Suprapubic skin (tissue), 3 donors: ENCODE data around the gene GGNBP2.

Experiments
- POLR2AphosphoS5 ChIP-seq, 3 donors: sonication (generic); formaldehyde crosslinking; IDR thresholded peaks; one replicate each; pipeline ENCODE4 v1.6.1; 2017; ENCODE audit warnings: antibody characterized with exemption in 3 of 3
- TF ChIP-seq, protein P1 (sequence below), 2 donors: fragments of 200-600 bp in 1 of 2; fragments of 450-650 bp in 1 of 2; sonication (generic) in 1 of 2; IDR thresholded peaks; one replicate each; pipeline ENCODE4 v1.5.1; 2016 to 2019; ENCODE audit warnings: antibody characterized with exemption in 2 of 2, mild to moderate bottlenecking in 1 of 2, moderate library complexity in 1 of 2

DNA sequence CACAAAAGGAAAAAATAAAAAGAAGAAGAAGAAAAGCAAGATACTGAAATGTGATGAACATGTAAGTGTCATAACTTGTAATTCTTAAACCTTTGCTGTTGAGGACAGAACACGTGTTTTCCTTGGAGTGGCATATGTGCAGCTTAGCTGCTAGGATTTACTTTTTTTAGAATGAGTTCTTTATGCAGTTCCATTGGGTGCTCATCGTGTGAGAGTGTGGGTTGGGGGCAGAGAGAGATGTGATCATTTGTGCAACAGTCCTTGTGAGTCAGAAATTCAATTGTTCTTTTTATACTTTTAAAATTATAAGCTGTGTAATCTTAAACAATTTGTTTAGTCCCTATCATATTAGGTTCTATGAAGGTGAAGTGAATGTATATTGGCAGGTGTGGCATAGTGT lies 41.4 kb downstream of the GGNBP2 start:
- TF ChIP-seq, protein P1, sequence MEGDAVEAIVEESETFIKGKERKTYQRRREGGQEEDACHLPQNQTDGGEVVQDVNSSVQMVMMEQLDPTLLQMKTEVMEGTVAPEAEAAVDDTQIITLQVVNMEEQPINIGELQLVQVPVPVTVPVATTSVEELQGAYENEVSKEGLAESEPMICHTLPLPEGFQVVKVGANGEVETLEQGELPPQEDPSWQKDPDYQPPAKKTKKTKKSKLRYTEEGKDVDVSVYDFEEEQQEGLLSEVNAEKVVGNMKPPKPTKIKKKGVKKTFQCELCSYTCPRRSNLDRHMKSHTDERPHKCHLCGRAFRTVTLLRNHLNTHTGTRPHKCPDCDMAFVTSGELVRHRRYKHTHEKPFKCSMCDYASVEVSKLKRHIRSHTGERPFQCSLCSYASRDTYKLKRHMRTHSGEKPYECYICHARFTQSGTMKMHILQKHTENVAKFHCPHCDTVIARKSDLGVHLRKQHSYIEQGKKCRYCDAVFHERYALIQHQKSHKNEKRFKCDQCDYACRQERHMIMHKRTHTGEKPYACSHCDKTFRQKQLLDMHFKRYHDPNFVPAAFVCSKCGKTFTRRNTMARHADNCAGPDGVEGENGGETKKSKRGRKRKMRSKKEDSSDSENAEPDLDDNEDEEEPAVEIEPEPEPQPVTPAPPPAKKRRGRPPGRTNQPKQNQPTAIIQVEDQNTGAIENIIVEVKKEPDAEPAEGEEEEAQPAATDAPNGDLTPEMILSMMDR (IDR thresholded peaks at IDR 0.05), result no peak
- no peak for TF ChIP-seq POLR2AphosphoS5 (IDR thresholded peaks at IDR 0.05)
